WI38 (cell line): ENCODE data around the gene MSI2.
"Not testable (repeated sequence)": the region's sequence is repeated elsewhere in the genome, so short reads cannot be mapped to it uniquely, and the experiment has no call there.

ENCODE experiments used
- H3K4me3 ChIP-seq: 2 replicates; pipeline ENCODE4 v1.5.1; 2011; ENCODE audit warnings: low read depth, mild to moderate bottlenecking, control low read depth, low read length
- CTCF ChIP-seq: IDR thresholded peaks from 2 replicates; pipeline ENCODE4 v1.5.1; 2012; ENCODE audit warnings: low read depth, mild to moderate bottlenecking, control low read depth, low read length

MSI2 gene

GRCh38 chr17:57215317-57215716, 41.0 kb upstream of the MSI2 start:
- no peak overlapping the region for H3K4me3 ChIP-seq
- TF ChIP-seq CTCF = no peak

- TF ChIP-seq CTCF = no peak
- H3K4me3 ChIP-seq = no peak overlapping the region
Observed at GRCh38 chr17:57221366-57222350, 34.7 kb upstream of the MSI2 start.

GRCh38 chr17:57222422-57222821, 33.9 kb upstream of the MSI2 start:
- not testable (repeated sequence) for H3K4me3 ChIP-seq

- TF ChIP-seq CTCF = no peak
- H3K4me3 ChIP-seq = no peak overlapping the region
Observed at GRCh38 chr17:57225127-57225526, 31.2 kb upstream of the MSI2 start.

GRCh38 chr17:57226793-57227192, 29.5 kb upstream of the MSI2 start:
- no peak overlapping the region for H3K4me3 ChIP-seq
- TF ChIP-seq CTCF = no peak

GRCh38 chr17:57228911-57229310, 27.4 kb upstream of the MSI2 start:
- TF ChIP-seq CTCF = no peak
- no peak overlapping the region for H3K4me3 ChIP-seq

- TF ChIP-seq CTCF = no peak
- H3K4me3 ChIP-seq = no peak overlapping the region
Observed at GRCh38 chr17:57234061-57234738, 22.1 kb upstream of the MSI2 start.
